Activated naive CD8-positive, alpha-beta T cell treated with anti-CD3 and anti-CD28 coated beads, Interleukin-2, amount 50 U/mL, for 16 hours (primary cell): ENCODE results near the gene STPG1.
A peak's percentile ranks its signal among the peaks of the same experiment; 100 is the strongest.

Experiments
- DNase-seq: peaks from one replicate; pipeline ENCODE4 v3.0.0-alpha.2; 2020; ENCODE audit warnings: low read depth, low spot score

The STPG1 gene

DNA sequence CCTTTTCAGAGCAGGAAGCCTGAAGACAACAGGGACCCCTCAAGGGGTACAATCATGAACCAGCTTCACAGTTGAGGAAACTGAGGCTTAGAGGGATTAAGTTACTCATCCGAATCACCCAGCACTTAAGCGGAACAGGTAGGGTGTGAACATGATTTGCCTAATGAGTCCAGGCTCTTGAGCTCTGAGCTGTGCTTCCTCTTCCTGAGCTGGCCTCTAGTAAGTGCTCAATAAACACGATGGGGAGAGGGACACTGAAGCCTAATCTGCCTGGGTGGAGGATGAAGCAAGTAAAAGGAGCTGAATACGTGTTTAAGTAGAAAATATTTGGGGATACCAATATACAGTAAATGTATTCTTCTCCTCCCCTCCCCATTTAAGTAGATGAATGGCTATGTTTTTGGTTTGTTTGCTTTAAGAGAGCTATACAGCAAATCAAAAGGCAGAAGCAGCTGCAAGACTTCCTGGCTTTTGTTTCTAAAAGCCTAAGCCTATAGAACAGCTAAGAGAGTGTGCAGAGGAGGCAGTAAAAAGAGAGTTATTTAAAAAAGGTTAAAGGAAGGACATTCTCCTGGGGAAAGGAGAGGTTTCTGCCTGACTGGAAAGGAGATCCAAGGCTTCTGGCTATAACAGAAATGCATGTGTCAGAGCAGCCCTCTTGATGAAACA, 20.5 kb downstream of the STPG1 start:
- no peak for DNase-seq

DNA sequence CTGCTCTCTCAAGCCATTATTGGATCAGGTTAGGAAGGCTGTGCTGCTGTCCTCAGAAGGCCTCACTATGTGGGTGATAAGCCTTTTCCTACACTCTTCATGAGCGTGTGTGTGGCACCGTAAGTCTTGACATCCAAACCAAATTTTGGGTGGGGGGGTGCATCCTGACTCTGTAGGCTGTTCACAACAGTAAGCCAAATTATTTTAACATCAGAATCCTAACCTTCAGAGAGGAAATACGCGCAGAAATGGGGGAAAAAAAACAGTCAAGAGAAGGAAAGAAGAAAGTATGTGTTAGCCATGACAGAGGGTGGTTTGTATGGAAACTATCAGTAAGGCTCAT, 21.0 kb downstream of the STPG1 start:
- no peak for DNase-seq

DNA sequence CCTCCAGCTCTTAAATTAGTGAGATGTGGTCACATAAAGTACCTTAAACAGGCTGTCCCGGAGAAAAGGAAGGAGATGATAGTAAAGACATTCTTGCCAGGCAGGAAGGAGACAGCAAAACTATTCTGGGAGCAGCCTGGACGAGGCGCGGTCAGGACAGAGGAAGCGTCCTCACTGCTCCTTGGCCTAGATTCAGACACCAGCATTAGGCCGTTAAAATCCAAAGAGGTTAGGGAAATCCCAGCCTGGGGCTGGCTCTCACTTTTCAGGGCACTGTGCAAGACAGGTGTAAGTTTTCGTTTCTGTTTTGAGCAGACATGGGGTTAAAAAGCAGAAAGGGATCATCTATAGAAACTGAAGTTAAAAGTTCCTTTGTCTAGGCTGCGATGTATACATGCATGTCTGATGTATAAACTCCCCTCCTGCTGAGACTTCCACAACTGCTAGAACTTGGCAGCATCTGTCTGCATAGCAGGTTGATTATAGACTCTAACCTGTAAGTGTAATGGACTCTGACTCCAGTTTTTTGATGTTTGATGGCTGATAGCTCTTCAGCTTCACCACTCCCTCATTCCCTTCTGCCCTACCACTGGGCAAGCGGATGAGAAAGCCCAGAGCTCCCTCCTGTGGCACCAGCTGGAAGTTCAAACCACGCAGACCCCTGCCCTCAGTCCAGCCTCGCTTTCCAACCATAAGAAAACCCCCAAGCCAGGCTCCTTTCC, 21.5 kb downstream of the STPG1 start:
- no peak for DNase-seq

DNA sequence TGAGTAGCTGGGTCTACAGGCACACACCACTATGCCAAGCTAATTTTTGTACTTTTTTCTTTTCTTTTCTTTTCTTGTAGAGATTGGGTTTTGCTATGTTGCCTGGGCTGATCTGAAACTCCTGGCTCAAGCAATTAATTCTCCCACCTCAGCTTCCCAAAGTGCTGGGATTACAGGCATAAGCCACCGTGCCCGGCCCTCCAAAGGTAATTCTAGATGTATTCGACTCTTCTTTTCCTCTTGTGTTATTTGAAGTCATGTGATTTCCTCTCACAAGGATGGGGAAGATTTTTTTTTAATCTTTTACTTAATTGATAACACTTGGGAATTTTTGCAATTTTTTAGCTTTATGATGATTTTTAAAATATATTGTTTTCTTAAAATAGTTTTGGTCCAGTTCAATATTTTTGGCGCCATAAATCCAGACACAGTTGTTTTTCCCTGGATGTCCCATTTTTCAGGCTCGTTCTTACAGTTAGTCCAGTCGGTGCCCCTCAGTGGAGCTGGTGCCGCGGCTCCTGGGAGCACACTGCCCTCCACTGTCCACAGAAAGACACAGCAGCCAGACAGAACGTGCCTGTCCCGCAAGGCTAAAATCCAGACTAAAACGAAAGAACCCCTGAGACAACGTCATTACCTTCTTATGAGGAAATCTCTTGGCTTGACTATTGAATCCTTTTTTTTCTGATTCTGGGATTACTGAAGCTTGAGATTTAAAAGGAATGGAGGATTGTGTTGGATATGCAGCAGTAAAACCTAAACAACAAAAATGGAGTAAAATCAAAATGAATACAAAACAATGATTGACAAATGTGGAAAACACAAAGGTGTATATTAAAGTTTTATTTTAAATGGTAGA, 22.4 kb downstream of the STPG1 start:
- DNase-seq: peak; percentile 35

DNA sequence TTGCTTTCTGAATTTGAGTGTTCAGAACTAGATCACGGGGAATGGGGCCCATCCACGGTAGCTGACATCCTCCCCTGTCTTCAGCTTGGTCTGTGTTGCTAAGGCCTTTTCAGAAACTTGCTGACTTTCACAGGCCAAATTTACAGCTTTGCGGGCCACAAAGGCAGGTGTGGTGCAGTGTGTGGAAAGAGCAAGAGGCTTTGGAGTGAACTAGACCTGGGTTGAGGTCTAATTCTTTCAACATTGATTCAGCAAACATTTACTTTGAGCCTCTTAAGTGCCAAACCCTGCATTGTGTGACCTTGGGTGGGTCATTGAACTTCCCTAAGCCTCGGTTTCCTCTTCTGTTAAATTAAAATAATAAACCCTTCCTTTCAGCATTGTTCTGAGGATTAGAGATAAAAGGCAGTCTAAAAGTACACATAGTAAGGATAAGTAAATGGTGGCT, 24.3 kb downstream of the STPG1 start:
- no peak for DNase-seq

DNA sequence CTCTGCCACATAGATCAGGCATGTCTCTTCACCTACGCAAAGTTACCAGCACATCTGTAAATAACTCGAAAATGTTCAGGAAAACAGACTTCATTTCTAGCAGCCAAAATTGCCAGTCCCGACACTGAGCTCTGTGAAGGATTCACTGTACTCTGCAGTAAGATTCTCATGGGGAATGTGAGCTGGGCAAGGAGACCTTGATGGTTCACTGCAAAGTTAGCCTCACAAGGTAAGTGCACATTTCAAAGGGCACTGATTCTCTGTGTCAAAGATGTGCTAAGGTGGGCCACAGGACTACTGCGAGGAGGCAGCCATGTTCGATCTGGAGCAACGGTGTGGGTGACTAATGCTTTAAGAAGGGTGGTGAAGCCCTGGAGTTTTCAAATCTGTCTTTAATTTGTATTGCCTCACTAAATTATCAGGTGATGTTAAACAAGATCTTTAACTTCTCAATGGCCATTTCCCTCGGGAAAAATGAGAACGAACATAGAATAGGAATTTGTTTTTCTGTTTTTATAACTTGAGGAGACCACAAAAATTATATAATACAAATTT, 25.2 kb downstream of the STPG1 start:
- no peak for DNase-seq

DNA sequence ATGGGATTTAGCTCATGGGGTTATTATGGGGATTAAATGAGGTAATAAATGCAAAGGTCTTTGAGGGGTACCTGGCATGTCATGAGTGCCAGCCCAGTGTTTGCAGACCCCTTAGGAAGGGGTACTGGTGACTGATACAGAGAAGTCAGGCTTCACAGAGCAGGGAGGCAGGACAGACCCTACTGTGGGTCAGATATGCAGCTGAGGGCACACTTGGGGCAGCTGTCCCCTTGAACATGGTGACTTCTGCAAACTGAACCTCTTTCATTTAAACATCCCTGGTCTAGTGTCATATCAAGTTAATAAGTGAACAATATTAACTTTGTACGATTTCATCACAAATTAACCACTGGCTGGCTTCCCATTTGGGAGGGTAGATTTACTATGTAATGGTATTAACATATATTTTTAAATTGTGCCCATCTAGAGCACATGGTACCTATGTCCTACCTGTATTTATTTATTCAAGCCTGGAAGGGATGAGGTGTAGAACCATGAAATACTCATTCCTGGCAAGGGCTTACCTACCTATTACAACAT, 25.9 kb downstream of the STPG1 start:
- no peak for DNase-seq

DNA sequence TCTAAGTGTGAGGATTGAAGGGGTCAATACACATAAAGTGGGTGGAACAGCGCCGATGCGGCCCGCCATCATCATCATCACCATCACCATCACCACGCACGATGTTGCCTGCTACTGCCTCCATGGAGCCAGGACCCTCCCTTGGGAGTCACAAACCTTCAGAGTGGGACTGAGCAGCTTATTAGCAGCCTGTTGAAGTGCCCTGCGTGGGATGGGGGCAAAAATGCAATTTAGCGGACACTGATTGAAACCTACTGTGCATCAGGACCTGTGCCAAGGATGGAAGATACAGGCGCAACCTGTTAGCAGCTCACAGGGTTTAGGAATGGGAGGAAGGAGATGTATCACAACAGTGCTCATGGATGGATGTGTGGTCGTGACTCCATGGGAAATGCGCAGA, 26.7 kb downstream of the STPG1 start:
- DNase-seq: no peak

DNA sequence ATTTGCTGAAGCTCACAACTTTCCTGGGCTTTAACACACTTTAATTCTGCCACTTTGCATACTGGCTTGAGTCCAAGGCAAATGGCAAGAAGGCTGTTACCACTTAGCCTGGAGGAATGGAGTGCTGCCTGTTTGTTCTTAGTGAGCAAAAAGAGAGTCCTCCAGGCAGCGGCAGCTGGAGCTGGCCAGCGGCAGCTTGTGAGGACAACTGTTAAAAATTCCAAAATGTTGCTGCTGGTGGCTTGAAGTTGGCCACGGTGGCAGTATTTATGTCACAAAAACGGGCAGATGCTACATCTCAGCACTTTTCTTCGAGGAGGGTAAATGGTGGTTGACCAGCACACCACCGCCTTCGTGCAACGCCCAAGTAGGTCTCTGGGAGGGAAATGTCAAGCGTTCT, 27.3 kb downstream of the STPG1 start:
- no peak for DNase-seq

DNA sequence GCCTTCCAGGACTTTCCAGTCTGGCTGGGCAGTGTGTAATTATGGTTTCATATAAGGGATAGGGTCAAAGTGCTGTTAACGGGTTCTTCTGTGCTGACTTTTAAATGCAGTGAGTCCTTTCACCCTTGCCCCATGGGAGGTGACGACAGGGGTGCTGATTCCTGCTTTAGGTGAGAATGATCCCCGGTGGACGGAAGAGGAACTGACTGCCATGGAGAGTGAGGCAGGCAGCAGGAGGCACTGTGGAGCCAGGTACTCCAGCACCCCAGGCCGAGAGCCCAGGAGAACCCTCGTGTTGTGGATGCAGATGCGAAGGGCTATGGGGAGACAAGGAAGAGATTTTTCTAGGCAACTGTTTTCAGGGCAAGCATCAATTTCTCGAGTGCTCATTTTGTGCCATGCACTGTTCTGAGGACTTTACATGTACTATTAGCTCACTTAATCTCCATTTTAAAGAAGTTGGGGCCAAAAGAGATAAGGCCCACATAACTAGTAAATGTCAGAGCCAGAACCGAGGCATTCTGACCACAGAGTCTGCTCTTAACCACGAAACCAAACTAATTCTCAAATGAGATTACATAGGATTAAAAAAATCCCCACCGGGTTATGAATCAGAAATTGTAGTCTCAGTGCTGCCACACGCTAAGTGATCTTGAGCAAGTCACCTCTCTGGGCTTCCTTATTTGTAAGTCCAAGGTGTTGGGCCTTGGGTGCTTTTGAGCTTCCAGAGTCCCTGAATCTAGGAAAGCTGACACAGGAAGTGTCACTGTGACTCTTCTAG, 28.2 kb downstream of the STPG1 start:
- no peak for DNase-seq

DNA sequence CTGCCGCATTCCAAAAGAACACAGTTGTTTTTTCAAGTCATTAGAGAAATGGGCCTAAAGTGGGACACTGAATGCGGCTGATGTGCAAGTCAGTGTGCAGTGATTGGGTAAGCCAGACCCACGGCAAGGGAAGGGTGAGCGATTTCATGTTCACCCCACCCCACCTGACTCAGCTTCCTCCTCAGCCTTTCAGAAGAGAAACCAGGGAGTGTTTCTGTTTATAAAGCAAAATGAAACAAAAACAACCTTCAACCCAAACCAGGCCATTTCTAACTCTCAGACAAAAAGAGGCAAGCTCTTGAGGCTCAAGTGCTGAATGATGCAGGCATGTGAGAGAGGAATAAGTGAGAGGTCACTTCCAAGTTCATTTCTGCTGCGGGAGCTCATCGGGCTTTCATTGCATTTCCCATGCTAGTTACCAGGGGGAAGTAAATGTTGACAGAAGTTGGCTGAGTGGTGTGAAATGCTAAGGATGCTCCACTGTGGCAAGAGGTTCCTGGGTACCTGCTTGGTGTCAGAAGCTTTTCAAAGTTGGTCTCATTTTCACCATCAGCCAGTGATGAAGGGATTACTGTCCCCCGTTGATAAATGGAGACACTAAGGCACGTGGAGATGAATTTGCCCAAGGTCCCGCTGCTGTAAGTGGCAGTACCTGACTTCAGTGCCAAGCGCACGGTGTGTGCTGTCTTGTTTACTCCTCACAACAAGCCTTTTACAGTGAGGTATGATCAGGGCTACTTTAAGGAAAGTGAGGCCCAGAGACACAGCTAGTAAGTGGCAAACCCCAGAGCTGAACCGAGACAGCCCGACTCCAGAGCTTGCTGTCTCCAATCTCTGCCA, 29.1 kb downstream of the STPG1 start:
- no peak for DNase-seq

DNA sequence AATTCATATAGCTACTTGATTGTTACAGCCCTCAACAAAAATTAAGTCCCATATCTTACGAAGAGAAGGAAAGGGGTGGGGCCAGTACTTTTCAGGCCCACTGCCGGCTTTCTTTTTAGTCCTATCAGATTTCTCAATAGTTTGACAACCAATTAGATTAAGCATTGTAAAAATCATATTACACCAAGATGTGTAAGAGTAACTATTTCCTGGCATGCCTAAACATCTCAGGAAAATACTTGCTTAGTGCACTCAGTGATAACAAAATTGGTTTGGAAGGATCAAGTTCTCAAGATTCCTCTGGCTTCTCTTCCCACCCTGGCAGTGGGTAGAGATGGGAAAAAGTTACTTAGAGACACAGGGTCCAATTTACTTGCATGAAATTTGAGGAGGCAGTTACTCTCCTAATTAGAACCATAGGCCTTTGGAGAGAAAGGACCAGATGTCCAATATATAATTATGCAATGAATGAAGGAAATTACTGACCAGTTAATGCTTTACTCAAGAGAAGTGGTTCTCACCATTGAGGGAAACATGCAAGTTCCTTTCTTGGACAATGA, 30.1 kb downstream of the STPG1 start:
- DNase-seq: no peak

DNA sequence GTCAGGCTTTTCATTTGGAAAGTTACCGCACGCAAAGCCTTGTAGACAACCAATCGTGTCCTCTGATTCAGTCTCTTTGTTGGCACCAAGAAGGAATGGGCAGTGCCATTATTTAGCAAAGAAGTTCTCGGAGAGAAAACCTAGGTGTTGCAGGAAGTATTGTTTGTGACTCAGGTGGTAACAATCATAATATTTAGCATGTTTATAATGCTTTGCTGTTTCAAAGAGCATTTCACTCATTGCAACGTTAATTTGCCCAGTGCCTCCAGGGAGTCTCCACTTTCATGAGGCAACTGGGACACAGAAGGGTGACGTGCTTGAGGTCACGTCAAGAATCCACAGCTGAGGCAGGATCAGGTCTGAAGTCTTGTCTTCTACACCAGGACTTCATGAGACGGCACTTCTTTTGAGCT, 31.4 kb downstream of the STPG1 start:
- no peak for DNase-seq

DNA sequence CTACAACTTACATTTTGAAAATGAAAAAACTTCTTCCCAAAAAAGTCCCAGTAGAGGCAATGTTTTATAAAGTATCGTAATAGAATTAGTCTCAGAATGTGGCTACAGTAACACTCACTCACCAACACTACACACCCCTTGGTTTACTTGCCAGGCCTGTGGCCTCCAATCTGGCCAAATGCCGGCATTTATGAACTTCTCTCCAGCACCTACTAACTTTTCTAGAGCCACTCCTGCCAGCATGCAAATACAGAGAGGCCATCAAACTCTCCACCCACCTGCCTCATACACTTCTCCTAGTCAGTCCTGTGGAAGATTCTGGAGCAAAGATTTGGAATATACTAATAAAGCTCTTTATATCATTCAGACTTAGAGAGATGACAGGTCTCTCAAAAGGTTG, 32.3 kb downstream of the STPG1 start:
- no peak for DNase-seq

DNA sequence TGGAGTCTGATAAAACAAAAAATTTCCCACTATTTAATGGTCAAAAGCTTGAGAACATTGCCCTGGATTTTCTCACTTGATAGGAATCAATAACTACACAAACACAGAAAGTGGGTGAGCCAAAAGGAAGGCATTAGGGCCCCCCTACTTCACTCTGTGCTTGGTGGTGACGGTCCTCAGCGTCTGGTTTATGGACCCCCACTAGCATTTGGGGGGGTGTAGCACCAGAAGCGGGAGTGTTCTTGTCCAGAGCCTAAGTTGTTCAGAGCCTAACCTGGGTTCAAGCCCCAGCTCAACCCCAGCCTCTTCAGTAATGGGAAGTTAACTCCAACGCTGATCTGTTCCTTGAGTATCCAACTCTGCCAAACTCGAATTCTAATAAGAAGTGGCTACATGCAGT, 33.1 kb downstream of the STPG1 start:
- no peak for DNase-seq

DNA sequence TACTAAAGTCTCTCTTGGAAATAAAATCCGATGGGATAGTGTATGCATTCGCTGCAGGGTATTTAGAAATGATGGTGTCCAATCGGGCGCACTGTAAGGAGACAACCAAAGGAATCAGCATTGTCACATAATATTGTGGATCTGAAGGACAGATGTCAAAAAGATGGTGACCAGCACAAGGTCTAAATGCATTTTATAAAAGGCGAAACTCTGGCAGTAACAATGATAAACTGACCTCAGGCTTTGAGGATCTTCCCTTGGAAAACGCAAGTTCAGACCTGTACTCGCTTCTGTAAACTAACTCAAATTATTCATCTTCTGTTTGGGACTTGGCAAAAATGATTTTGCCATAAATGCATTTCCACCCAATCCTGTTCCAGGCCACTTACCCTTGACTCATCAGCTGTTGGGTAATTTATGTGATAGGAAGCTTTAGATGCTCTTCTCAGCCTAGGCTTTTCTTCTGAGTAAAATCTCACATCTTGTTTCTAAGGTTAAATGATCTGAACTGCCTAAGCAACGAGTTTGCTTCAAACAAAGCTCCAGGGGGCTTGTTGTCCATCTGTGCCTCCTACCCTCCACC, 33.8 kb downstream of the STPG1 start:
- DNase-seq: no peak

DNA sequence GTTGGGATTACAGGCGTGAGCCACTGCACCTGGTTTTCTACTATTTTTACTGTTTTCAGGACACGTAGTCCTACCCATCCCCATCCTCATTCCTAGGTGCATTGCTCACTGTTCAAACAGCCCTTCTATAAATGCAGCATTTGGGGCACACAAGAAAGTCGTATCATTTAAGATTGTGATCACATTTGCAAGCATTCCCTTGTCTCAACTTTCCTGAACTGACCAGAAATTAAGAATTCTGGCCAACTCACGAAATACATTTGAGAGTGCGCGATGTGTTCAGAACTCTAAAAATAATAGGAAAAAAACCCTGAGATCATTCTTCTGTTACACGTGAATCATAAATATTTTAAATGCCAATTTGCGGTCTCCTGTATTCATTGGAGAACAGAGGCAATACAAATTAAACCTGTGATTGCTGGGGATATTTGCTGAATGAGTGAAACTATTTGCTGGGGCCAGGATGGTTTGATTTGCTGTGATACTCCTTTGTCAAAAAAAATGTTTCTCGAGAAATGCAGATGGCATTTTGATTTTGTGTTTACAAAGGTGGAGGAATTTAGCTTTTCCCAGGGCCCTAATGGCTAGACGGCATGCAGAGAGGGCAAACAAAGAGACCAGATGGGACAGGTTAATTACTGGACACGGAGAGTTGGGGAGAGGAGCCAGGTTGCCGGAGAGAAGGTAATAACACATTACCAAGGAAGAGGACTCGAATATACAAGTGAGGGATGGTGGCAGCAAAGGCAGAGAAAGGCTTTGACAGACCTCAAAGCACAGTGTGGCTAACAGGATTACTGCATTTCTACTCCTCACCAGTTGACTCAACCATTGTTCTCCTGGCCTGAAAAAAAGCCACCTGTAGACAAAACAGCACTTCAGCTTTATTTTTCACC, 38.4 kb downstream of the STPG1 start:
- DNase-seq: no peak

DNA sequence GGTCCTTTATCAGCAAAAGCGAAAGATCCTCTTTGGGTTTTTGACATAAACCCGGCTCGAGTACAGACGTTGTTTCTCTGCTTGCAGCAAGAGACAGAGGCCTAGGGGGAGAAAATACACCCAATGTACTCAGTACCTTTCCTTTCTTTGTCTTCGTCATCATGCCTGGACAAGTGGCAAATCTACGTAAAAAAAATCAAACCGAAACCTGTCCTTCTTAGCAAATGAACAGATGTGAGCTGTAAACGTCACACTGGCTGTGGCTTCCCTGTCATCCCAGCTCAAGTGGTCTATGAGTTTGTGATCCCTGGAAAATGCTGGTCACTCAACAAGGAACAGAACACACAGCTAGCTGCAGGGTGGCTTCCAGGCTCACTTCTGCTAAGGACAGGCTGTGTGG, 39.9 kb downstream of the STPG1 start:
- no peak for DNase-seq

DNA sequence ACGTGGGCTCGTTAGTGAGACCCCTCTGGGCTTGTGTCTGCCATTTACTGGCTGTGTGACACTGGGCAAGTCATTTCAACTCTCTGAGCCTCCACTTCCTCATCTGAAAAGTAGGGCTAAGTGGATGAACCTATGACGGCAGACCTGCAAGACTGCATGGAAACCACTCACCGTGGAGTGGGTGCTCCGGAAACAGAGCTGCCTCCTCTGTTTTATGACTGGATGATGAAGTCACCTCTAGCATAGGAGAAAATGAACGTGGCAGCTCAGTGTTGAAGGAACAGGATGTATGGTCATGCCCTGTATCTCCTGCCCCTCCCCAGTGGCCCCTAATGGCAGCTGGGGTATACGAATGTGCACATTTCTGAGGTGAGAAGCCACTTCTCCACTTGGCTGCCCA, 40.5 kb downstream of the STPG1 start:
- no peak for DNase-seq
